Kidney tubule cell (primary cell): ENCODE measurements around the gene ZNF653.
A peak's percentile ranks its signal among the peaks of the same experiment; 100 is the strongest.

Experiments used
- DNase-seq: peaks from one replicate; pipeline ENCODE4 v3.0.0-alpha.2; 2018; ENCODE audit warnings: low spot score

ZNF653 gene

GRCh38 chr19:11519138-11519537 lies 13.5 kb upstream of the ZNF653 start:
- no peak for DNase-seq

GRCh38 chr19:11513946-11514345 lies 8.3 kb upstream of the ZNF653 start:
- no peak for DNase-seq

GRCh38 chr19:11510444-11510843 lies 4.8 kb upstream of the ZNF653 start:
- DNase-seq: no peak

- no peak for DNase-seq
Measured at GRCh38 chr19:11507370-11508078, 1.9 kb upstream of the ZNF653 start.

- DNase-seq: no peak
Measured at GRCh38 chr19:11506967-11507366, 1.3 kb upstream of the ZNF653 start.

- DNase-seq: no peak
Measured at GRCh38 chr19:11506101-11506555, 489 bp upstream of the ZNF653 start.

GRCh38 chr19:11505032-11505503 lies 571 bp downstream of the ZNF653 start:
- peak; percentile 98 for DNase-seq

GRCh38 chr19:11504502-11505031 lies 1.1 kb downstream of the ZNF653 start:
- DNase-seq: no peak

GRCh38 chr19:11499890-11500420 lies 5.7 kb downstream of the ZNF653 start:
- no peak for DNase-seq

- no peak for DNase-seq
Measured at GRCh38 chr19:11499220-11499726, 6.4 kb downstream of the ZNF653 start.

GRCh38 chr19:11496391-11497163 lies 9.1 kb downstream of the ZNF653 start:
- DNase-seq: peak; percentile 78

GRCh38 chr19:11495885-11496284 lies 9.8 kb downstream of the ZNF653 start:
- DNase-seq: no peak

GRCh38 chr19:11495481-11495880 lies 10.2 kb downstream of the ZNF653 start:
- no peak for DNase-seq

- DNase-seq: no peak
Measured at GRCh38 chr19:11494634-11495285, 10.9 kb downstream of the ZNF653 start.

- DNase-seq: no peak
Measured at GRCh38 chr19:11489378-11489777, 16.3 kb downstream of the ZNF653 start.

GRCh38 chr19:11486661-11487503 lies 18.8 kb downstream of the ZNF653 start:
- no peak for DNase-seq

GRCh38 chr19:11485245-11485837 lies 20.3 kb downstream of the ZNF653 start:
- no peak for DNase-seq

GRCh38 chr19:11483366-11484111 lies 22.1 kb downstream of the ZNF653 start:
- no peak for DNase-seq

- peak; percentile 73 for DNase-seq
Measured at GRCh38 chr19:11482384-11483050, 23.1 kb downstream of the ZNF653 start.
